22Rv1 (cell line): ENCODE data around the gene CD8A.

Source experiments
- CTCF ChIP-seq: fragments of 450-650 bp; IDR thresholded peaks from 2 replicates; pipeline ENCODE4 v1.5.1; 2017; ENCODE audit warnings: mild to moderate bottlenecking
- ZFX ChIP-seq: fragments of 450-650 bp; IDR thresholded peaks from 2 replicates; pipeline ENCODE4 v1.6.1; 2017; ENCODE audit warnings: antibody characterized with exemption, borderline replicate concordance

- no peak for TF ChIP-seq CTCF
- TF ChIP-seq ZFX: no peak
Observed at GRCh38 chr2:86769838-86770237, 20.9 kb downstream of the CD8A start.
